Measurements from ENCODE around the gene SLC25A48. TPM values are rescaled to one million over a fixed set of nuclear protein-coding genes. Genes with fewer than 3 reads are reported as not detected.

The SLC25A48 gene
- total RNA-seq, 1 donor from 2014 or later: not detected

- H3K36me3 Mint-ChIP-seq (ENCODE audit: unreplicated experiment): no peaks in the 10 kb centered on the region
- TF ChIP-seq CTCF (IDR thresholded peaks at IDR 0.05): no peak
- H3K4me3 Mint-ChIP-seq (ENCODE audit: unreplicated experiment): no peak overlapping the region
- no peak for DNase-seq (ENCODE audit: extremely low spot score, unreplicated experiment)
- no peak overlapping the region for H3K27ac Mint-ChIP-seq (ENCODE audit: unreplicated experiment)
- H3K4me1 Mint-ChIP-seq (ENCODE audit: unreplicated experiment): no peaks in the 10 kb centered on the region
- H3K9me3 Mint-ChIP-seq (ENCODE audit: unreplicated experiment): no peaks in the 10 kb centered on the region
- peaks cover 51% of the 10 kb centered on the region for H3K27me3 Mint-ChIP-seq (ENCODE audit: unreplicated experiment)
Measured at GRCh38 chr5:135814316-135814715, 20.1 kb upstream of the SLC25A48 start.

GRCh38 chr5:135814812-135815211 lies 19.7 kb upstream of the SLC25A48 start:
- no peak for DNase-seq (ENCODE audit: extremely low spot score, unreplicated experiment)
- Mint-ChIP-seq H3K27ac (ENCODE audit: unreplicated experiment) (no peak overlapping the region), H3K9me3 (ENCODE audit: unreplicated experiment) (no peaks in the 10 kb centered on the region), H3K4me1 (ENCODE audit: unreplicated experiment) (no peaks in the 10 kb centered on the region), H3K4me3 (ENCODE audit: unreplicated experiment) (no peak overlapping the region), H3K36me3 (ENCODE audit: unreplicated experiment) (no peaks in the 10 kb centered on the region), H3K27me3 (ENCODE audit: unreplicated experiment) (peaks cover 53% of the 10 kb centered on the region)
- TF ChIP-seq CTCF (IDR thresholded peaks at IDR 0.05): no peak

- H3K4me3 Mint-ChIP-seq (ENCODE audit: unreplicated experiment): no peak overlapping the region
- H3K27ac Mint-ChIP-seq (ENCODE audit: unreplicated experiment): no peak overlapping the region
- no peaks in the 10 kb centered on the region for H3K9me3 Mint-ChIP-seq (ENCODE audit: unreplicated experiment)
- no peaks in the 10 kb centered on the region for H3K36me3 Mint-ChIP-seq (ENCODE audit: unreplicated experiment)
- TF ChIP-seq CTCF (IDR thresholded peaks at IDR 0.05): no peak
- H3K4me1 Mint-ChIP-seq (ENCODE audit: unreplicated experiment): no peaks in the 10 kb centered on the region
- DNase-seq (ENCODE audit: extremely low spot score, unreplicated experiment): no peak
- H3K27me3 Mint-ChIP-seq (ENCODE audit: unreplicated experiment): peaks cover 34% of the 10 kb centered on the region
Measured at GRCh38 chr5:135821061-135821801, 13.2 kb upstream of the SLC25A48 start.

GRCh38 chr5:135821802-135822201 lies 12.7 kb upstream of the SLC25A48 start:
- H3K27ac Mint-ChIP-seq (ENCODE audit: unreplicated experiment): no peak overlapping the region

More at GRCh38 chr5:135821802-135822201, 12.7 kb upstream of the SLC25A48 start:
- no peaks in the 10 kb centered on the region for H3K4me1 Mint-ChIP-seq (ENCODE audit: unreplicated experiment)
- H3K27me3 Mint-ChIP-seq (ENCODE audit: unreplicated experiment): peaks cover 29% of the 10 kb centered on the region
- no peaks in the 10 kb centered on the region for H3K36me3 Mint-ChIP-seq (ENCODE audit: unreplicated experiment)
- H3K4me3 Mint-ChIP-seq (ENCODE audit: unreplicated experiment): no peak overlapping the region
- H3K9me3 Mint-ChIP-seq (ENCODE audit: unreplicated experiment): no peaks in the 10 kb centered on the region
- no peak for DNase-seq (ENCODE audit: extremely low spot score, unreplicated experiment)
- no peak for TF ChIP-seq CTCF (IDR thresholded peaks at IDR 0.05)

Measured in osteocyte (in vitro differentiated cells).